ENCODE data around the gene CYP2A6. TPM values are rescaled to one million over a fixed set of nuclear protein-coding genes. Genes with fewer than 3 reads are reported as not detected.

CYP2A6 gene
- total and polyA plus RNA-seq, 2 of the 4 experiments (the other 2 are of a cell fraction), result not detected

DNA sequence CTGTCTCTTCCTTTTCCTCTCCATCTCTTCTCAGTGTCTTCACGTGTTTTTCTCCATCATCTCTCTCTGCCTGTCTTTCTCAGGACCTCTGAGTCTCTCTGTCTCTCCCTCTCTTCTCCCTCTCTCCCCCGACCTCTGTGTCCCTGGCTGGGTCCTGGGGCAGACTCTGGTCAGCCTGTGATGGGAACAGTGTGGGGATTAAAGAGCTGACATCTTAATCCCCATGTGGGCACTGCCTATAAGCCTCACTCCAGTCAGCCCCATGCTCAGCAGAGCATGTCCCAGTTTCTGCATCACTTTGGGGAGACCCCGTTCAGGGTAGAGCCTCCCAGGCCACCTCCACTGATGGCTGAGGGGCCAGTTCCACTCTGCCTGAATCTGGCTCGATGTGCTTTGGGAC is 35.0 kb downstream of the CYP2A6 start:
- H2BK20ac ChIP-seq (ENCODE audit: low read depth, low read length), result no peak overlapping the region
- ATAC-seq (ENCODE audit: low read depth) (no peak), DNase-seq (no peak)
- in situ Hi-C loops (cut with MboI; ENCODE audit: low sequenced_read_pairs), result no loop called here
- no peak overlapping the region for H3K56ac ChIP-seq (ENCODE audit: extremely low read depth, insufficient read depth, low read length)
- H3K4me1 ChIP-seq (ENCODE audit: control insufficient read depth, insufficient read depth, low read length), result peaks cover 12% of the 10 kb centered on the region
- no peak overlapping the region for H3K23ac ChIP-seq (ENCODE audit: low read depth, low read length)
- dilution Hi-C loops (cut with HindIII; ENCODE audit: low sequenced_read_pairs, unreplicated experiment), result no loop called here
- H2BK15ac ChIP-seq (ENCODE audit: low read depth, low read length), result no peak overlapping the region
- no peaks in the 10 kb centered on the region for H3K27me3 ChIP-seq (ENCODE audit: control insufficient read depth, insufficient read depth, low read length)
- H3K9ac ChIP-seq (ENCODE audit: low read depth, low read length), result no peak overlapping the region
- ChIA-PET POLR2A (ENCODE audit: unreplicated experiment) (no interaction called here), CTCF (interaction anchor here (0.6 kb wide), 1 partner anchor 17 kb away, joined by 3 read pairs; no protein-coding TSS in a partner anchor)
- H3K4me3 ChIP-seq (ENCODE audit: insufficient read depth, low read depth, low read length), result no peak overlapping the region
- WGBS, 2 experiments (ENCODE audit: extremely low coverage in 2 of 2, insufficient read length in 1 of 2), result no CpG with 5 or more reads among the region's 4 CpGs
- no peak overlapping the region for H2AK5ac ChIP-seq (ENCODE audit: low read depth, low read length)
- H2BK5ac ChIP-seq (ENCODE audit: low read depth, low read length, poor library complexity, severe bottlenecking), result no peak overlapping the region
- no peak overlapping the region for H2AFZ ChIP-seq (replicated peaks; ENCODE audit: low read length, poor library complexity)
- H2AK9ac ChIP-seq (replicated peaks; ENCODE audit: low read depth, low read length, poor library complexity), result no peak overlapping the region
- no peaks in the 10 kb centered on the region for H3K9me1 ChIP-seq (ENCODE audit: insufficient read depth, low read length)
- no TSS peak for BruUV-seq (replicated peaks)
- no peak overlapping the region for H3K4me2 ChIP-seq (ENCODE audit: low read depth, low read length)
- H3K36me3 ChIP-seq (ENCODE audit: control insufficient read depth, insufficient read depth, low read length), result no peaks in the 10 kb centered on the region; the same call in 1 of the 2 replicates
- H3K27ac ChIP-seq (ENCODE audit: insufficient read depth, low read length), result no peak overlapping the region
- no peak overlapping the region for H2BK120ac ChIP-seq (ENCODE audit: low read depth, low read length)
- intact Hi-C loops (cut with micrococcal nuclease), result no loop called here
- no peak overlapping the region for H3K14ac ChIP-seq (replicated peaks; ENCODE audit: low read depth, low read length)
- H3K9me3 ChIP-seq (ENCODE audit: control insufficient read depth, insufficient read depth, low read length), result no peaks in the 10 kb centered on the region
- TF ChIP-seq NFE2L2 (IDR thresholded peaks at IDR 0.05; ENCODE audit: low read depth, low read length) (no peak), RAD21 (IDR thresholded peaks at IDR 0.05; ENCODE audit: low read length) (no peak), SMC3 (IDR thresholded peaks at IDR 0.05; ENCODE audit: low read depth, low read length) (no peak), BHLHE40 (IDR thresholded peaks at IDR 0.05; ENCODE audit: low read depth, low read length) (no peak), RCOR1 (IDR thresholded peaks at IDR 0.05; ENCODE audit: insufficient replicate concordance, low read length) (no peak), RFX5 (IDR thresholded peaks at IDR 0.05; ENCODE audit: low read depth, low read length) (no peak), CEBPB (IDR thresholded peaks at IDR 0.05; ENCODE audit: low read depth, low read length) (no peak)
- no peak overlapping the region for H4K5ac ChIP-seq (ENCODE audit: low read depth, low read length)
- H4K8ac ChIP-seq (ENCODE audit: low read depth in 2 of 2, low read length in 2 of 2), result no peak overlapping the region
- no peak overlapping the region for H3K4ac ChIP-seq (ENCODE audit: low read depth, low read length)
- peaks cover 0 to 9% of the 10 kb centered on the region in 2 experiments; a peak in 2 of 4 replicates for H3K79me1 ChIP-seq (ENCODE audit: low read depth in 1 of 2, low read length in 2 of 2)
- H4K91ac ChIP-seq (ENCODE audit: insufficient read depth, low read depth, low read length), result no peak overlapping the region
- peaks cover 6% of the 10 kb centered on the region; the same call in 1 of the 2 replicates for H4K20me1 ChIP-seq (ENCODE audit: insufficient read depth, low read length)
- no peak overlapping the region for H3K18ac ChIP-seq (ENCODE audit: low read depth, low read length)

All from IMR-90 (cell line).